ENCODE data around the gene PGA3.
"Not testable (repeated sequence)": the region's sequence is repeated elsewhere in the genome, so short reads cannot be mapped to it uniquely, and the experiment has no call there.

GRCh38 chr11:61204502-61205059 lies 1.3 kb downstream of the PGA3 start:
- TF ChIP-seq CTCF (IDR thresholded peaks at IDR 0.05; ENCODE audit: insufficient read depth, low read length, poor library complexity, severe bottlenecking); EZH2phosphoT487 (conservative IDR thresholded peaks at IDR 0.05; ENCODE audit: low read length): not testable (repeated sequence)
